ENCODE data around the gene TXNRD2. TPM values are rescaled to one million over a fixed set of nuclear protein-coding genes. Genes with fewer than 3 reads are reported as not detected.
"Not testable (repeated sequence)": the region's sequence is repeated elsewhere in the genome, so short reads cannot be mapped to it uniquely, and the experiment has no call there.

Gene TXNRD2
- total RNA-seq, 1 donor from 2014 or later = 12.2 TPM

GRCh38 chr22:19844377-19845053 lies 97.1 kb downstream of the TXNRD2 start:
- peak; percentile 13 for DNase-seq

- DNase-seq = no peak
Observed at GRCh38 chr22:19843857-19844376, 97.7 kb downstream of the TXNRD2 start.

DNA sequence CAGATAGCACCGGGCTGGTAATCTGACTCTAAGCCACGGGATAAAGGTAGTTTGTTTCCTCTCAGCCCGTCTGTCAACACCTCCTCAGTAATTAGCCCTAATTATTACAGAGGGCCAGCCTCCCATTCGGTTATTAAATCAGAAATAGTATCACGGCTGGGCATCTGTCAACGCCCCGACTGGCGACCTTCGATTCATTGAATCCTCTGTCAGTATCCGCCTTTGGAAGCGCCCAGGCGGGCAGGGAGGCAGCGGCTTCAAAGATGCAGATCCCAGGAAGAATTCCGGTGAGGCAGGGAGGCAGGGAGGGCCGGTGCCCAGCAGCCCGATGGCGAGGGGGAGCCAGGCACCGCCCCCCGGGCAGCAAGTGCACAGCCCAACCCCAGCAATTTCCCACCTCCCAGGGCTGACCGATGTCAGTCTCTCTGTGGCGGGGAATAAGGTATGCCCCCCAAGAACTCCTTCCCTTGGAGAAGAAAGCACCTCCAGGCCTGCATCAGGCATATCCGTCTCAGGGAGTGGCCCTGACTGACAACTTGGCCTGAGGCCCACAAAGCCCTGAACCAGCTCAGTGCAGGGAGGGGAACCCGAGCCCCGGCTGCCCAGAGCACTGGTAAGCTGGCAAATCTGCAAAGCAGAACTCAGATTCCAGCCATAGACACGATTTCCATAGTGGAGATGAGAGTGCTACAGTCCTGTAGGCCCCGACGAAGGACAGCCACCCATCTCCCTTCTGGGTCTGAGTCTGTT lies 98.3 kb downstream of the TXNRD2 start:
- DNase-seq = no peak

GRCh38 chr22:19842393-19843106 lies 99.1 kb downstream of the TXNRD2 start:
- DNase-seq = no peak

GRCh38 chr22:19841641-19842392 lies 99.8 kb downstream of the TXNRD2 start:
- DNase-seq = no peak

DNA sequence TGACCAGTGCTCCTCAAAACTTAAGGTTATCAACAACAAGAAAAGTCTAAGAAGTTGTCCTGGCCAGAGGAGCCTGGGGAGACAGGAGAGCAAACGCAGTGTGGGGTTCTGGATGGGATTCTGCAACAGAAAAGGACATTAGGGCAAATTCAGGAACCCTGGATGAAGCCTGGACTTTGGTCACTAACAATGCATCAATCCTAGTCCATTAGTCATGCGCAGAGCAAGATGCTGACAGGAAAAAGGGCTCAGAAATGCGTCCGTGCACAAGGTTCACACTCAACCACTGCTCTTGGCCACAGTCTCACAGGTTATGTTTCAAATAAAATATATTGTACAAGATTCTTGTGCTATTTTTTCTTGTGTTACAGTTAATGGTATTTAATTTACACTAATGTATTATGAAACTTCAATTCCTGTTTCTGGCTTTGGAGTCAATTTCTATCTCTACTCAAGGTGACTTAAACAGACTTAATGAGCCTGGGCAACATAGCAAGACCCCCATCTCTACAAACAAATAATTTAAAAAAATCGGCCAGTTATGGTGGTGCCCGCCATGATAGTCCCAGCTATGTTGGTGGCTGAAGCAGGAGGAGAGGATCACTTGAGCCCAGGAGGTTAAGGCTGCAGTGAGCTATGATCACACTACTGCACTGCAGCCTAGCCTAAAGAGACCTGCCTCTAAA lies 100.5 kb downstream of the TXNRD2 start:
- no peak for DNase-seq

GRCh38 chr22:19840059-19840458 lies 101.6 kb downstream of the TXNRD2 start:
- DNase-seq = no peak

DNA sequence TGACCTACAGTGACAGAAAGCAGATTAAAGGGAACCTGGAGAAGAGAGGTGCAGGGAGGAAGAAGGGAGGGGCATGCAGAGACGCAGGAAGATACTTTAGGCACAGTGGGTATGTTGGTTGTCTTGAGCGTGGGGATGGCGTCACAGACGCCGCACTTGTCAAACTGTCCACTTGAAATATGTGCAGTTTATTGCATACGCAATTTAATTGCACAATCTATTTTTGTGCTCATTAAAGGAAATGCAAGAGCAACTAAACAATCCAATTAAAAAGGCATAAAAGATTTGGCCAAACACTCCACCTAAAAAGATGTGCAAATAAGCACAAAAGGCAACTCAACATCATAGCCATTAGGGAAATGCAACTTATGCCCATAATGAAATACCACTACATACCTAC lies 103.7 kb downstream of the TXNRD2 start:
- DNase-seq = no peak

DNA sequence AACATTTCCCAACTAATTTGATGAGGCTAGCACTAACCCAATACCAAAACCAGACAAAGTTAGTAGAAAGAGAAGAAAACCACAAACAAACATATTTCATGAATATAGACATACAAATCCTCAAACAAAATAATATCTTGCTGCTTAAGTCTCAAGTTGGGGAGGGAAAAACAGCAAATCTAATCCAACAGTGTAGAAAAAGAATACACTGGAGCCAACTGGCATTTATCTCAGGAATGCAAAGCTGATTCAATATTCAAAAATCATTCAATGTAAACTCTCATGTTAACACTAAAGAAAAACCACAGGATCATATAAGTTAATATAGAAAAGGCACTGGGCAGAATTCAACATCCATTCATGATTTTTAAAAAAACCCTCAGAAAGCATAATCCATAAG lies 105.1 kb downstream of the TXNRD2 start:
- DNase-seq = no peak

DNA sequence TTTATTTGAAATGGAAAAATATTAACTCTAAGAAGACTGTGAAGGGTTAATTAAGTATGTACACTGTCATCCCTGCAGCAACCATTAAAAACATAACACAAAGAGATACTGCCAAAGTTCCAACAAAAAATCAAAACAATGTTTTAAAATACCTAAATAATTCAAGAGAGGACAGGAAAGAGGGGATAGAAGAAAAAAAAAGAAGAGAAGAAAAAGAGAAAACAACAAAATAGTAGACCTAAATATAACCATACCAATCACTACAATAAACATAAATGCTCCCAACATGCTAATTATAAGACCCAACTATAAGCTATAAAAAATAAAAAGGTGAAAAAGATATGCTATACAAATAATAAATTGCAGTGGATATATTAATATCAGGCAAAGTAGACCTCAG lies 107.0 kb downstream of the TXNRD2 start:
- DNase-seq = no peak

DNA sequence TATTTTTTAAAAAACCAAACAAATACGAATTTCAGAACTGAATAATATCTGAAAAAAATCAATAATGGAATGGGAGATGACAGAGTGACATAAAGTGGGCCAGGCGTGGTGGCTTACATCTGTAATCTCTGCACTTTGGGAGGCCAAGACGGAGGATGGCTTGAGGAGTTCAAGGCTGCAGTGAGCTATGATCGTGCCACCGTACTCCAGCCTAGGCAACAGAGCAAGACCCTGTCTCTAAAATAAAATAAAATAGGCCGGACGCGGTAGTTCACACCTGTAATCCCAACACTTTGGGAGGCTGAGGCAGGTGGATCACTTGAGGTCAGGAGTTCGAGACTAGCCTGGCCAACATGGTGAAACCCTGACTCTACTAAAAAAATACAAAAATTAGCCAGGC lies 108.3 kb downstream of the TXNRD2 start:
- DNase-seq = not testable (repeated sequence)

DNA sequence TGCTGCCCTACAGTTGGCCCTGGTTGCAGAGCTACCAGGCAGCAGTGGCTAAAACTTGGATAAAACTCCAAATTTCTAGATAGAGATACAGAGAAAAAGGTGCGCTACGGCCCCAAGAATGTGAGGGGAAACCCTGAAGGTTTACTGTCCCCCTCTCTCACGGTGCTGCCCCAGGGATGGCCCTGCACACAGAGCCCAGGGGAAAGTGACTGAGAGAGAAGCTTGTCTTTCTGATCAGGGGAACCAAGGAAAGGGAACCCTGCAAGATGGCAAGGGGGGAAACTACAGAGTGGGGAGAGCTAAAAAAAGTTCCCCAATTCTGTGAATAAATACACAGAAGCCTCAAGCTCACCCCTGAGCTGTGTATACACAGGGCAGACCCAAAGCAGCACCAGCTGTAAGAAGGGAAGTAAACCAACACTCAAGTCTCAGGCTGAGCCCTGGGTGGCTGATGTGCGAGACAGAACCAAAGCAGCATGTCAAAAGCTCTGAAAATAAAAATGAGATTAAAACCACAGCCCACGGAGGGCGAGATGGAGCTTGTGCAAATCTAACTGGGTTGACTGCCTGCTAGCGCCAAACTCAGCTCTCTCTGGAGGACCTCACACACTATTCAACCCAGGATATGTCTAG lies 109.0 kb downstream of the TXNRD2 start:
- DNase-seq = no peak

DNA sequence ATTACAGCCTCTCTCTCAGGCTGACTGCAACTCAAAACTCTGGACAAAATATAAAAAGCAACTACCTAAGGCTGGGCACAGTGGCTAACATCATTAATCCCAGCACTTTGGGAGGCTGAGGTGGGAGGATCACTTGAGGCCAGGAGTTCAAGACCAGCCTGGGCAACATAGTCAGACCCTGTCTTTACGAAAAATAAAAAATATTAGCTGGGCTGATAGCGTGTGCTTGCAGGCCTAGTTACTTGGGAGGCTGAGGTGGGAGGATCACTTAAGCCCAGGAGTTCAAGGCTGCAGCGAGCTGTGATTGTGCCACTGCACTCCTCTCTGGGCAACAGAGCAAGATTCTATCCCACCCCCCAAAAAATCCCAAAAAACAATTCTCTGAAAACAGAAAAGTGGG lies 109.6 kb downstream of the TXNRD2 start:
- not testable (repeated sequence) for DNase-seq

DNA sequence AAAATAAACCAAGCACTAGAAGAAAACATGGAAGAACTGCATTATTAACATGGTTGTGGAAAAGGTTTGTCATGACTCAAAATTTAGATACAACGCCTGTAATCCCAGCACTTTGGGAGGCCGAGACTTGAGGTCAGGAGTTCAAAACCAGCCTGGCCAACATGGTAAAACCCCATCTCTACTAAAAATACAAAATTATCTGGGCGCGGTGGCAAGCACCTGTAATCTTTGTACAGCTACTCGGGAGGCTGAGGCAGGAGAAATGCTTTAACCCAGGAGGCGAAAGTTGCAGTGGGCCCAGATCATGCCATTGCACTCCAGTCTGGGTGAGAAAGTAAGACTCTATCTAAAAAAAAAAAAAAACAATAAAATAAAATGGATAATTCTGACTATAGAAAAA lies 110.6 kb downstream of the TXNRD2 start:
- DNase-seq = no peak

DNA sequence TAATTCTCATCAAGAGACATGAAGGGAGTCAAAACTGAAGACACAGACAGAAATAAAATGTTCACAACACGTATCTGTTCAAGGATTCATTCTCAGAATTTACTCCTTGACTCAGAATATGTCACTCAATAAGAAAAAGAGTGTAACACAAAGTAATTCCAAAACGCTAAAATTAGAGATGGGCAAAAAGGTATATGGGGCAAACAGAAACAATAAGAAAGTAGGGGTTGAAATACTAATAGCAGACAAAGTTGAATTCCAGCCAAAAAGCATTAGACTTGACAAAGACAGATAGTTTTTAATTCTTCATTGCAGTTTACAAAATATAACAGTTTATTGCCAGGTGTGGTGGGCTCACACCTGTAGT lies 113.6 kb downstream of the TXNRD2 start:
- no peak for DNase-seq

- DNase-seq = no peak
Observed at GRCh38 chr22:19827341-19828034, 114.1 kb downstream of the TXNRD2 start.

- DNase-seq = no peak
Observed at GRCh38 chr22:19826619-19826950, 115.0 kb downstream of the TXNRD2 start.

DNA sequence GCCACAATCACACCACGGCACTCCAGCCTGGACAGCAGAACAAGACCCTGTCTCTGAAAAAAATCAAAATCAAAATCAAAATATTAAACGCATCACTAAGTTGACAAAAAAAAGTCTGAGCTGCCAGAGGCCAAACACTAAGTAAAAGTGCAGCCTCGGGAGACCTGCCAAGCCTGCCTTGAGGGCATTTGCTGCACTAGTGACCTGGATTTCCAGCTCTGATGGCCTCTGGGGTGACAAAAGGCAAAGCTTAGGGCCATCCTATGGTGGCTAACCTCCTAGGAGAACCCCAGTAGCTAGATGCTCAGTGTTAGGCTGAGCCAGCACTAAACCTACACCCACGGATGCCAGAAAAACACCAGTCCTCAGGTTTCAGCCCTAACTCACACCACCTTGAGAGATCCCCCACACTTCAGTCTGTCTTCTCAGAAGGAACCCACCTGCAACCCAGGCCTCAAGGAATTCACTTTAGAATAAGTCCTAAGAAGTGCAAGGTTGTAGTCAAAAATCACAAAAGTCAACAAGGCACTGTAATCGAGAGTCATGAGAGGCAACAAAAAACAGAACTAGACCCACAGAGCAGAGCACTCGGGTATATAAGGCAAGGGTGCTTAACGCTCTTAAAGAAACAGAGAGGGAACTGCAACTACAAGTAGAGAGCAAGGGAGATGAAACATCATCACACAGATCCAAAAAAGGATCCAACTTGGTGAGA lies 115.6 kb downstream of the TXNRD2 start:
- no peak for DNase-seq

Measured in skin of body (tissue), 2 donors.